ENCODE data around the gene PTPRG. TPM values are rescaled to one million over a fixed set of nuclear protein-coding genes. Genes with fewer than 3 reads are reported as not detected.

The PTPRG gene
- total and polyA plus RNA-seq, 2 experiments from 2014 or later, result 8.5 to 34.9 TPM

- no peaks in the 10 kb centered on the region for H3K4me1 ChIP-seq (ENCODE audit: insufficient read depth)
- 75% methylated on average over 4 of the region's 4 CpGs for WGBS (ENCODE audit: low lambda C conversion rate, missing lambda C conversion rate)
- no peaks in the 10 kb centered on the region for H4K20me1 ChIP-seq (ENCODE audit: insufficient read depth, poor library complexity, severe bottlenecking)
- H3K4me3 ChIP-seq, result no peak overlapping the region
- H2AFZ ChIP-seq, result no peak overlapping the region
- DNase-seq (ENCODE audit: low spot score), result no peak
- TF ChIP-seq EZH2phosphoT487 (IDR thresholded peaks at IDR 0.05; ENCODE audit: low read depth, severe bottlenecking, unreplicated experiment), result no peak
- TF ChIP-seq EZH2 (IDR thresholded peaks at IDR 0.05; ENCODE audit: borderline replicate concordance), result no peak
- TF ChIP-seq CTCF (IDR thresholded peaks at IDR 0.05; ENCODE audit: poor library complexity), result no peak
- H3K36me3 ChIP-seq (replicated peaks; ENCODE audit: insufficient read depth, low read depth), result no peaks in the 10 kb centered on the region
- no peaks in the 10 kb centered on the region for H3K79me2 ChIP-seq
- H3K9me3 ChIP-seq (ENCODE audit: low read depth), result no peaks in the 10 kb centered on the region
- no peaks in the 10 kb centered on the region for H3K27me3 ChIP-seq
- no peak overlapping the region for H3K27ac ChIP-seq
- H3K4me2 ChIP-seq, result no peak overlapping the region
- no peaks in the 10 kb centered on the region for H3K9me2 ChIP-seq (replicated peaks; ENCODE audit: insufficient read depth)
Measured at GRCh38 chr3:62122819-62123218, 561.4 kb downstream of the PTPRG start.

- 77% methylated on average over 4 of the region's 4 CpGs for WGBS (ENCODE audit: low lambda C conversion rate, missing lambda C conversion rate)
- DNase-seq (ENCODE audit: low spot score), result no peak
- no peaks in the 10 kb centered on the region for H3K36me3 ChIP-seq (replicated peaks; ENCODE audit: insufficient read depth, low read depth)
- H3K9me2 ChIP-seq (replicated peaks; ENCODE audit: insufficient read depth), result no peaks in the 10 kb centered on the region
- no peak overlapping the region for H3K4me3 ChIP-seq
- no peak for TF ChIP-seq EZH2 (IDR thresholded peaks at IDR 0.05; ENCODE audit: borderline replicate concordance)
- TF ChIP-seq EZH2phosphoT487 (IDR thresholded peaks at IDR 0.05; ENCODE audit: low read depth, severe bottlenecking, unreplicated experiment), result no peak
- no peak for TF ChIP-seq CTCF (IDR thresholded peaks at IDR 0.05; ENCODE audit: poor library complexity)
- no peaks in the 10 kb centered on the region for H3K4me1 ChIP-seq (ENCODE audit: insufficient read depth)
- H2AFZ ChIP-seq, result no peak overlapping the region
- no peaks in the 10 kb centered on the region for H4K20me1 ChIP-seq (ENCODE audit: insufficient read depth, poor library complexity, severe bottlenecking)
- H3K27ac ChIP-seq, result no peak overlapping the region
- no peaks in the 10 kb centered on the region for H3K27me3 ChIP-seq
- H3K79me2 ChIP-seq, result no peaks in the 10 kb centered on the region
- no peak overlapping the region for H3K4me2 ChIP-seq
- H3K9me3 ChIP-seq (ENCODE audit: low read depth), result no peaks in the 10 kb centered on the region
Measured at GRCh38 chr3:62125380-62125779, 564.0 kb downstream of the PTPRG start.

- Histone ChIP-seq H3K27me3 (no peaks in the 10 kb centered on the region), H3K4me2 (no peak overlapping the region), H3K36me3 (replicated peaks; ENCODE audit: insufficient read depth, low read depth) (no peaks in the 10 kb centered on the region), H3K4me3 (no peak overlapping the region), H3K4me1 (ENCODE audit: insufficient read depth) (no peaks in the 10 kb centered on the region), H3K9me2 (replicated peaks; ENCODE audit: insufficient read depth) (no peaks in the 10 kb centered on the region), H3K79me2 (no peaks in the 10 kb centered on the region), H2AFZ (no peak overlapping the region), H4K20me1 (ENCODE audit: insufficient read depth, poor library complexity, severe bottlenecking) (no peaks in the 10 kb centered on the region), H3K9me3 (ENCODE audit: low read depth) (no peaks in the 10 kb centered on the region), H3K27ac (no peak overlapping the region)
- WGBS (ENCODE audit: low lambda C conversion rate, missing lambda C conversion rate), result 89% methylated on average over 3 of the region's 3 CpGs
- TF ChIP-seq CTCF (IDR thresholded peaks at IDR 0.05; ENCODE audit: poor library complexity) (no peak), EZH2 (IDR thresholded peaks at IDR 0.05; ENCODE audit: borderline replicate concordance) (no peak), EZH2phosphoT487 (IDR thresholded peaks at IDR 0.05; ENCODE audit: low read depth, severe bottlenecking, unreplicated experiment) (no peak)
- no peak for DNase-seq (ENCODE audit: low spot score)
Measured at GRCh38 chr3:62127116-62127515, 565.7 kb downstream of the PTPRG start.

- no peak overlapping the region for H2AFZ ChIP-seq
- no peaks in the 10 kb centered on the region for H3K79me2 ChIP-seq
- H4K20me1 ChIP-seq (ENCODE audit: insufficient read depth, poor library complexity, severe bottlenecking), result no peaks in the 10 kb centered on the region
- no peak for TF ChIP-seq EZH2 (IDR thresholded peaks at IDR 0.05; ENCODE audit: borderline replicate concordance)
- no peak for TF ChIP-seq CTCF (IDR thresholded peaks at IDR 0.05; ENCODE audit: poor library complexity)
- no peak for TF ChIP-seq EZH2phosphoT487 (IDR thresholded peaks at IDR 0.05; ENCODE audit: low read depth, severe bottlenecking, unreplicated experiment)
- H3K4me1 ChIP-seq (ENCODE audit: insufficient read depth), result no peaks in the 10 kb centered on the region
- no peaks in the 10 kb centered on the region for H3K9me2 ChIP-seq (replicated peaks; ENCODE audit: insufficient read depth)
- no peaks in the 10 kb centered on the region for H3K36me3 ChIP-seq (replicated peaks; ENCODE audit: insufficient read depth, low read depth)
- H3K4me2 ChIP-seq, result no peak overlapping the region
- no peaks in the 10 kb centered on the region for H3K9me3 ChIP-seq (ENCODE audit: low read depth)
- no peak overlapping the region for H3K4me3 ChIP-seq
- DNase-seq (ENCODE audit: low spot score), result peak; percentile 12
- H3K27me3 ChIP-seq, result no peaks in the 10 kb centered on the region
- 60% methylated on average over 5 of the region's 5 CpGs for WGBS (ENCODE audit: low lambda C conversion rate, missing lambda C conversion rate)
- H3K27ac ChIP-seq, result no peak overlapping the region
Measured at GRCh38 chr3:62128051-62128450, 566.7 kb downstream of the PTPRG start.
